Breast epithelium (tissue), 4 donors: ENCODE results near the gene MAP7. TPM values are rescaled to one million over a fixed set of nuclear protein-coding genes. Genes with fewer than 3 reads are reported as not detected.
A peak's percentile ranks its signal among the peaks of the same experiment; 100 is the strongest.

Experiments used
- DNase-seq, 2 donors: peaks; one replicate each; pipeline ENCODE4 v3.0.0-alpha.2; 2019; ENCODE audit warnings: low spot score in 2 of 2
- H3K27ac ChIP-seq, 2 donors: fragments of 200-600 bp; sonication (generic) in 1 of 2; one replicate each; pipeline ENCODE4 v1.5.1; 2016 to 2019; ENCODE audit warnings: mild to moderate bottlenecking in 1 of 2
- H3K27me3 ChIP-seq, 2 donors: fragments of 200-600 bp; sonication (generic) in 1 of 2; one replicate each; pipeline versions ENCODE4 v1.5.1 to v1.6.0; 2017 to 2019; ENCODE audit warnings: control low read depth in 1 of 2, mild to moderate bottlenecking in 1 of 2
- H3K36me3 ChIP-seq: fragments of 200-600 bp; one replicate; pipeline ENCODE4 v1.5.1; 2019
- H3K4me1 ChIP-seq, 2 donors: fragments of 200-600 bp; sonication (generic); one replicate each; pipeline ENCODE4 v1.5.1; 2016 to 2019; ENCODE audit warnings: control low read depth in 1 of 2
- H3K4me3 ChIP-seq, 3 donors: fragments of 200-600 bp; sonication (generic); 1 replicate in 2 of 3; 2 replicates in 1 of 3; pipeline ENCODE4 v1.5.1; 2016 to 2019; ENCODE audit warnings: mild to moderate bottlenecking in 3 of 3, moderate library complexity in 2 of 3
- H3K9me3 ChIP-seq, 2 donors: fragments of 200-600 bp; sonication (generic) in 1 of 2; one replicate each; pipeline ENCODE4 v1.5.1; 2016 to 2019; ENCODE audit warnings: control low read depth in 1 of 2
- POLR2A ChIP-seq: fragments of 450-650 bp; IDR thresholded peaks from one replicate; pipeline ENCODE4 v1.6.1; 2016; ENCODE audit warnings: antibody characterized with exemption, mild to moderate bottlenecking, moderate library complexity
- POLR2AphosphoS5 ChIP-seq, 3 donors: sonication (generic); formaldehyde crosslinking; IDR thresholded peaks; one replicate each; pipeline ENCODE4 v1.6.1; 2017; ENCODE audit warnings: antibody characterized with exemption in 3 of 3
- intact Hi-C: fragments of 100-400 bp; cut with DNase I; formaldehyde crosslinking; loops from one replicate; pipeline ENCODE4 v1.15.1; 2023; ENCODE audit warnings: low total_unique reads
- total RNA-seq, 3 donors: library from RNA; depleted of rRNA; stranded (reverse); fragments of >200 nt; gene quantifications; one replicate each; pipeline ENCODE4 v1.1.0, GENCODE V29; 2016
- TF ChIP-seq, protein P1 (sequence below), 3 donors: fragments of 450-650 bp; IDR thresholded peaks; one replicate each; pipeline ENCODE4 v1.5.1; 2016 to 2017; ENCODE audit warnings: antibody characterized with exemption in 3 of 3, mild to moderate bottlenecking in 3 of 3, moderate library complexity in 3 of 3

The MAP7 gene
- total RNA-seq, 3 donors from 2014 or later, result 14.2 to 42.4 (median 16.4) TPM

GRCh38 chr6:136306466-136306865 is 243.8 kb downstream of the MAP7 start:
- TF ChIP-seq POLR2AphosphoS5 (IDR thresholded peaks at IDR 0.05) (no peak), POLR2A (no peak)
- TF ChIP-seq, protein P1, sequence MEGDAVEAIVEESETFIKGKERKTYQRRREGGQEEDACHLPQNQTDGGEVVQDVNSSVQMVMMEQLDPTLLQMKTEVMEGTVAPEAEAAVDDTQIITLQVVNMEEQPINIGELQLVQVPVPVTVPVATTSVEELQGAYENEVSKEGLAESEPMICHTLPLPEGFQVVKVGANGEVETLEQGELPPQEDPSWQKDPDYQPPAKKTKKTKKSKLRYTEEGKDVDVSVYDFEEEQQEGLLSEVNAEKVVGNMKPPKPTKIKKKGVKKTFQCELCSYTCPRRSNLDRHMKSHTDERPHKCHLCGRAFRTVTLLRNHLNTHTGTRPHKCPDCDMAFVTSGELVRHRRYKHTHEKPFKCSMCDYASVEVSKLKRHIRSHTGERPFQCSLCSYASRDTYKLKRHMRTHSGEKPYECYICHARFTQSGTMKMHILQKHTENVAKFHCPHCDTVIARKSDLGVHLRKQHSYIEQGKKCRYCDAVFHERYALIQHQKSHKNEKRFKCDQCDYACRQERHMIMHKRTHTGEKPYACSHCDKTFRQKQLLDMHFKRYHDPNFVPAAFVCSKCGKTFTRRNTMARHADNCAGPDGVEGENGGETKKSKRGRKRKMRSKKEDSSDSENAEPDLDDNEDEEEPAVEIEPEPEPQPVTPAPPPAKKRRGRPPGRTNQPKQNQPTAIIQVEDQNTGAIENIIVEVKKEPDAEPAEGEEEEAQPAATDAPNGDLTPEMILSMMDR (IDR thresholded peaks at IDR 0.05), result no peak
- no peaks in the 10 kb centered on the region for H3K9me3 ChIP-seq
- no peaks in the 10 kb centered on the region for H3K27me3 ChIP-seq
- peak overlapping the region; percentile 63 to 67 for H3K27ac ChIP-seq
- H3K4me3 ChIP-seq, result no peak overlapping the region
- H3K36me3 ChIP-seq, result no peaks in the 10 kb centered on the region
- no peak for DNase-seq
- H3K4me1 ChIP-seq, result peaks cover 0 to 5% of the 10 kb centered on the region in 2 donors
- intact Hi-C loops, result no loop called here

DNA sequence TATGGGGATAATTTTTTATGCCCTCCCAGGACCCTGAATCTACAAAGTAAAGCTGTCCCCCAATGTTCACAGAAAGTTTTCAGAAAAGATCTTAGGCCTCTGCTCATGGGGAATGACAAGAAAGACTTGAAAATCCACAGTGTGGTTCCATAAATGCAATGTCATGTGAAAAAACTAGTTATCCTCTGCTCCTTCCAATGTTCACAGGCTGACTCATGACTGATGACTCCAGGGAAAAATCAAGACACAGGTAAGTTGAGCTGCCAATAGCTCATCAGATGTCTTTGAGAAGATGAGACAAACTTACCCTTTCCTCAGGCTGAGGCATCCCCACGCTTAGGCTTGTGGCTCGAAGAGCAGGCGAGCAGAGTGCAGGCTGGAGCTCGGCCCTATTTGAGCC is 245.8 kb downstream of the MAP7 start:
- no peaks in the 10 kb centered on the region for H3K27me3 ChIP-seq
- H3K4me1 ChIP-seq, result peaks cover 0 to 5% of the 10 kb centered on the region in 2 donors
- intact Hi-C loops, result no loop called here
- H3K27ac ChIP-seq, result peak overlapping the region in 1 of 2 donors; percentile 23
- no peak overlapping the region for H3K4me3 ChIP-seq
- no peak for TF ChIP-seq POLR2AphosphoS5 (IDR thresholded peaks at IDR 0.05)
- TF ChIP-seq, protein P1 (IDR thresholded peaks at IDR 0.05), result no peak
- TF ChIP-seq POLR2A, result no peak
- DNase-seq, result no peak
- H3K9me3 ChIP-seq, result no peaks in the 10 kb centered on the region
- H3K36me3 ChIP-seq, result no peaks in the 10 kb centered on the region

- TF ChIP-seq, protein P1 (IDR thresholded peaks at IDR 0.05), result no peak
- TF ChIP-seq POLR2A (no peak), POLR2AphosphoS5 (IDR thresholded peaks at IDR 0.05) (no peak)
- no peaks in the 10 kb centered on the region for H3K27me3 ChIP-seq
- intact Hi-C loops, result no loop called here
- no peak for DNase-seq
- no peaks in the 10 kb centered on the region for H3K9me3 ChIP-seq
- peak overlapping the region in 1 of 2 donors; percentile 23 for H3K27ac ChIP-seq
- peaks cover 0 to 5% of the 10 kb centered on the region in 2 donors for H3K4me1 ChIP-seq
- H3K36me3 ChIP-seq, result no peaks in the 10 kb centered on the region
- H3K4me3 ChIP-seq, result no peak overlapping the region
Measured at GRCh38 chr6:136303516-136303915, 246.7 kb downstream of the MAP7 start.

- H3K9me3 ChIP-seq, result no peaks in the 10 kb centered on the region
- no peak for DNase-seq
- TF ChIP-seq POLR2A (no peak), POLR2AphosphoS5 (IDR thresholded peaks at IDR 0.05) (no peak)
- TF ChIP-seq, protein P1 (IDR thresholded peaks at IDR 0.05), result no peak
- H3K27ac ChIP-seq, result no peak overlapping the region
- intact Hi-C loops, result no loop called here
- no peaks in the 10 kb centered on the region for H3K27me3 ChIP-seq
- no peak overlapping the region for H3K4me3 ChIP-seq
- peaks cover 0 to 6% of the 10 kb centered on the region in 2 donors for H3K4me1 ChIP-seq
- H3K36me3 ChIP-seq, result no peaks in the 10 kb centered on the region
Measured at GRCh38 chr6:136294621-136295020, 255.6 kb downstream of the MAP7 start.

Other genes starting within 250 kb of the MAP7 start
- gene MAP3K5, start 242.1 kb upstream of the MAP7 start, total RNA-seq, result 10 to 100 TPM; 18.6 to 40.0 (median 33.2) TPM